Suprapubic skin (tissue), 4 donors: Measurements from ENCODE around the gene WDR86. TPM values are rescaled to one million over a fixed set of nuclear protein-coding genes. Genes with fewer than 3 reads are reported as not detected.

Experiments used
- DNase-seq, 2 donors: peaks; one replicate each; pipeline ENCODE4 v3.0.0-alpha.2; 2019; ENCODE audit warnings: low spot score in 2 of 2
- H3K27ac ChIP-seq: fragments of 200-600 bp; sonication (generic); one replicate; pipeline ENCODE4 v1.5.1; 2019
- H3K27me3 ChIP-seq: fragments of 200-600 bp; sonication (generic); one replicate; pipeline ENCODE4 v1.5.1; 2019
- H3K36me3 ChIP-seq: fragments of 200-600 bp; sonication (generic); one replicate; pipeline ENCODE4 v1.5.1; 2019
- H3K4me1 ChIP-seq: fragments of 200-600 bp; sonication (generic); one replicate; pipeline ENCODE4 v1.5.1; 2019
- H3K4me3 ChIP-seq: fragments of 200-600 bp; sonication (generic); one replicate; pipeline ENCODE4 v1.5.1; 2019; ENCODE audit warnings: mild to moderate bottlenecking
- H3K9me3 ChIP-seq: fragments of 200-600 bp; sonication (generic); one replicate; pipeline ENCODE4 v1.5.1; 2019
- CTCF ChIP-seq, 2 donors: fragments of 200-600 bp in 1 of 2; fragments of 450-650 bp in 1 of 2; sonication (generic) in 1 of 2; IDR thresholded peaks; one replicate each; pipeline ENCODE4 v1.5.1; 2016 to 2019; ENCODE audit warnings: antibody characterized with exemption in 2 of 2, mild to moderate bottlenecking in 1 of 2, moderate library complexity in 1 of 2
- EP300 ChIP-seq: sonication (generic); formaldehyde crosslinking; IDR thresholded peaks from one replicate; pipeline ENCODE4 v1.6.1; 2017; ENCODE audit warnings: antibody characterized with exemption
- POLR2A ChIP-seq, 2 donors: fragments of 450-650 bp; IDR thresholded peaks; one replicate each; pipeline ENCODE4 v1.6.1; 2017; ENCODE audit warnings: antibody characterized with exemption in 2 of 2, mild to moderate bottlenecking in 2 of 2, moderate library complexity in 2 of 2
- POLR2AphosphoS5 ChIP-seq, 3 donors: sonication (generic); formaldehyde crosslinking; IDR thresholded peaks; one replicate each; pipeline ENCODE4 v1.6.1; 2017; ENCODE audit warnings: antibody characterized with exemption in 3 of 3
- WGBS: methylation state at CpG from one replicate; pipeline ENCODE4 v1.1.5; 2018; 5-methylcytosine and 5-hydroxymethylcytosine counted together
- total RNA-seq, 4 donors: library from RNA; depleted of rRNA; stranded (reverse); fragments of >200 nt; gene quantifications; one replicate each; pipeline ENCODE4 v1.1.0, GENCODE V29; 2016

WDR86 gene
- total RNA-seq, 4 donors from 2014 or later, result 0.81 to 2.8 (median 1.4) TPM; not detected in 1

GRCh38 chr7:151454932-151455530, 45.2 kb upstream of the WDR86 start:
- no peaks in the 10 kb centered on the region for H3K9me3 ChIP-seq
- H3K27me3 ChIP-seq, result no peaks in the 10 kb centered on the region
- no peaks in the 10 kb centered on the region for H3K36me3 ChIP-seq
- H3K4me3 ChIP-seq, result no peak overlapping the region
- no peak overlapping the region for H3K27ac ChIP-seq
- peak in 1 of 2 donors; percentile 55 for DNase-seq
- H3K4me1 ChIP-seq, result peaks cover 11% of the 10 kb centered on the region
- no peak for TF ChIP-seq POLR2A (IDR thresholded peaks at IDR 0.05)
- no peak for TF ChIP-seq CTCF (IDR thresholded peaks at IDR 0.05)
- TF ChIP-seq EP300, result no peak
- no peak for TF ChIP-seq POLR2AphosphoS5 (IDR thresholded peaks at IDR 0.05)
- WGBS, result 88% methylated on average over 13 of the region's 15 CpGs

GRCh38 chr7:151454305-151454704, 44.5 kb upstream of the WDR86 start:
- TF ChIP-seq EP300 (no peak), CTCF (IDR thresholded peaks at IDR 0.05) (no peak), POLR2A (IDR thresholded peaks at IDR 0.05) (no peak), POLR2AphosphoS5 (IDR thresholded peaks at IDR 0.05) (no peak)
- WGBS, result 84% methylated on average over 14 of the region's 14 CpGs

GRCh38 chr7:151453326-151453791, 43.5 kb upstream of the WDR86 start:
- 87% methylated on average over 6 of the region's 13 CpGs for WGBS
- Histone ChIP-seq H3K36me3 (no peaks in the 10 kb centered on the region), H3K4me1 (peaks cover 2% of the 10 kb centered on the region), H3K4me3 (no peak overlapping the region), H3K9me3 (no peaks in the 10 kb centered on the region), H3K27me3 (no peaks in the 10 kb centered on the region), H3K27ac (no peak overlapping the region)
- DNase-seq, result peak in 1 of 2 donors; percentile 55
- TF ChIP-seq EP300 (no peak), POLR2A (IDR thresholded peaks at IDR 0.05) (no peak), CTCF (IDR thresholded peaks at IDR 0.05) (no peak), POLR2AphosphoS5 (IDR thresholded peaks at IDR 0.05) (no peak)

More at GRCh38 chr7:151454305-151454704, 44.5 kb upstream of the WDR86 start:
- Histone ChIP-seq H3K4me1 (peaks cover 4% of the 10 kb centered on the region), H3K9me3 (no peaks in the 10 kb centered on the region), H3K27ac (no peak overlapping the region), H3K36me3 (no peaks in the 10 kb centered on the region), H3K27me3 (no peaks in the 10 kb centered on the region), H3K4me3 (no peak overlapping the region)
- DNase-seq, result peak in 1 of 2 donors; percentile 45

GRCh38 chr7:151452680-151453325, 43.0 kb upstream of the WDR86 start:
- TF ChIP-seq POLR2A (IDR thresholded peaks at IDR 0.05) (no peak), CTCF (IDR thresholded peaks at IDR 0.05) (no peak), EP300 (no peak), POLR2AphosphoS5 (IDR thresholded peaks at IDR 0.05) (no peak)
- peaks cover 5% of the 10 kb centered on the region for H3K4me1 ChIP-seq
- peak in 1 of 2 donors; percentile 40 for DNase-seq
- WGBS, result 89% methylated on average over 9 of the region's 15 CpGs
- no peaks in the 10 kb centered on the region for H3K27me3 ChIP-seq
- H3K36me3 ChIP-seq, result no peaks in the 10 kb centered on the region
- no peak overlapping the region for H3K27ac ChIP-seq
- no peaks in the 10 kb centered on the region for H3K9me3 ChIP-seq
- H3K4me3 ChIP-seq, result no peak overlapping the region
